ENCODE data around the gene SNX19. TPM values are rescaled to one million over a fixed set of nuclear protein-coding genes. Genes with fewer than 3 reads are reported as not detected.

SNX19 gene
- total and polyA plus RNA-seq, 2 of the 4 experiments (the other 2 are of a cell fraction), result 35.9 to 113 TPM

DNA sequence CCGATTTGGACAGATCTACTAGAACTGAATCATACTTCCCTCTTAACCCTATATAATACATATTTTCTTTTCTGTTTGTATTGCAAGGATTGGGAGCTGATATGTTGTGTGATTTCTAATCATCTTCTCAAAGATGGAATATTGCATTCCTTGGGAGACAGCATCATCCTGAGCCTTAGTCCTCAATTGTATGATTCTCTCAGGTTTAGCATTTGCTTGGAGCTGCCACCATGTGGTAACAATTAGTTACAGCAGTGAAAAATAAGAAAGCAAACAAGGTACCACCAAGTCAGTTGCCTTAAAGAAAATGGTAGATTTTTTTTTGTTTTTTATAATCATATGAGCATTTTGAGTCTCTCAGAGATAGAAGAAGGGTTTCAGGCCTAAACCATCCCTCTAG, 11.9 kb downstream of the SNX19 start:
- Histone ChIP-seq H3K23ac (ENCODE audit: low read depth, low read length) (no peak overlapping the region), H2BK120ac (ENCODE audit: low read depth, low read length) (no peak overlapping the region), H3K4me3 (ENCODE audit: insufficient read depth, low read depth, low read length) (no peak overlapping the region), H3K18ac (ENCODE audit: low read depth, low read length) (no peak overlapping the region), H4K5ac (ENCODE audit: low read depth, low read length) (no peak overlapping the region), H3K14ac (replicated peaks; ENCODE audit: low read depth, low read length) (no peak overlapping the region), H4K20me1 (ENCODE audit: insufficient read depth, low read length) (peaks cover 5% of the 10 kb centered on the region; the same call in 1 of the 2 replicates), H3K36me3 (ENCODE audit: control insufficient read depth, insufficient read depth, low read length) (peaks cover 51% of the 10 kb centered on the region), H3K9me3 (ENCODE audit: control insufficient read depth, insufficient read depth, low read length) (no peaks in the 10 kb centered on the region), H2AK5ac (ENCODE audit: low read depth, low read length) (no peak overlapping the region), H3K27me3 (ENCODE audit: control insufficient read depth, insufficient read depth, low read length) (no peaks in the 10 kb centered on the region), H4K8ac (ENCODE audit: low read depth in 2 of 2, low read length in 2 of 2) (no peak overlapping the region), H3K4me1 (ENCODE audit: control insufficient read depth, insufficient read depth, low read length) (peaks cover 7% of the 10 kb centered on the region), H2BK5ac (ENCODE audit: low read depth, low read length, poor library complexity, severe bottlenecking) (peak overlapping the region; percentile 58), H2BK15ac (ENCODE audit: low read depth, low read length) (no peak overlapping the region), H3K4ac (ENCODE audit: low read depth, low read length) (no peak overlapping the region), H3K9ac (ENCODE audit: low read depth, low read length) (no peak overlapping the region), H2BK20ac (ENCODE audit: low read depth, low read length) (no peak overlapping the region), H3K4me2 (ENCODE audit: low read depth, low read length) (no peak overlapping the region), H2AK9ac (replicated peaks; ENCODE audit: low read depth, low read length, poor library complexity) (no peak overlapping the region), H3K9me1 (ENCODE audit: insufficient read depth, low read length) (peaks cover 14% of the 10 kb centered on the region), H3K27ac (ENCODE audit: insufficient read depth, low read length) (no peak overlapping the region), H3K79me1 (ENCODE audit: low read depth in 1 of 2, low read length in 2 of 2) (peaks cover 20 to 49% of the 10 kb centered on the region in 2 experiments), H2AFZ (replicated peaks; ENCODE audit: low read length, poor library complexity) (no peak overlapping the region), H4K91ac (ENCODE audit: insufficient read depth, low read depth, low read length) (no peak overlapping the region), H3K56ac (ENCODE audit: extremely low read depth, insufficient read depth, low read length) (no peak overlapping the region)
- BruUV-seq (replicated peaks), result no TSS peak
- intact Hi-C loops (cut with micrococcal nuclease), result no loop called here
- CTCF ChIA-PET, result interaction anchor here (0.6 to 1.0 kb wide), 3 partner anchors 12 to 542 kb away, joined by 3 to 4 read pairs (median 4); partner anchors contain the start of gene SNX19
- in situ Hi-C loops (cut with MboI; ENCODE audit: low sequenced_read_pairs), result loop anchor here (25.0 kb wide), 1 partner anchor 983 kb away; no protein-coding TSS in a partner anchor
- ATAC-seq (ENCODE audit: low read depth) (peak; percentile 18; the same call in 1 of the 2 replicates), DNase-seq (no peak)
- WGBS, 2 experiments (ENCODE audit: extremely low coverage in 2 of 2, insufficient read length in 1 of 2), result no CpG with 5 or more reads among the region's 1 CpG
- TF ChIP-seq MAFK (IDR thresholded peaks at IDR 0.05; ENCODE audit: low read depth, low read length), result no peak
- TF ChIP-seq, protein P1, sequence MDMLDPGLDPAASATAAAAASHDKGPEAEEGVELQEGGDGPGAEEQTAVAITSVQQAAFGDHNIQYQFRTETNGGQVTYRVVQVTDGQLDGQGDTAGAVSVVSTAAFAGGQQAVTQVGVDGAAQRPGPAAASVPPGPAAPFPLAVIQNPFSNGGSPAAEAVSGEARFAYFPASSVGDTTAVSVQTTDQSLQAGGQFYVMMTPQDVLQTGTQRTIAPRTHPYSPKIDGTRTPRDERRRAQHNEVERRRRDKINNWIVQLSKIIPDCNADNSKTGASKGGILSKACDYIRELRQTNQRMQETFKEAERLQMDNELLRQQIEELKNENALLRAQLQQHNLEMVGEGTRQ (IDR thresholded peaks at IDR 0.05; ENCODE audit: low read depth, low read length), result no peak
- no peak for TF ChIP-seq MAZ (IDR thresholded peaks at IDR 0.05; ENCODE audit: borderline replicate concordance, low read depth, low read length)
- no peak for TF ChIP-seq CHD1 (IDR thresholded peaks at IDR 0.05; ENCODE audit: low read depth, low read length)
- TF ChIP-seq BHLHE40 (IDR thresholded peaks at IDR 0.05; ENCODE audit: low read depth, low read length), result no peak
- TF ChIP-seq, protein P2, sequence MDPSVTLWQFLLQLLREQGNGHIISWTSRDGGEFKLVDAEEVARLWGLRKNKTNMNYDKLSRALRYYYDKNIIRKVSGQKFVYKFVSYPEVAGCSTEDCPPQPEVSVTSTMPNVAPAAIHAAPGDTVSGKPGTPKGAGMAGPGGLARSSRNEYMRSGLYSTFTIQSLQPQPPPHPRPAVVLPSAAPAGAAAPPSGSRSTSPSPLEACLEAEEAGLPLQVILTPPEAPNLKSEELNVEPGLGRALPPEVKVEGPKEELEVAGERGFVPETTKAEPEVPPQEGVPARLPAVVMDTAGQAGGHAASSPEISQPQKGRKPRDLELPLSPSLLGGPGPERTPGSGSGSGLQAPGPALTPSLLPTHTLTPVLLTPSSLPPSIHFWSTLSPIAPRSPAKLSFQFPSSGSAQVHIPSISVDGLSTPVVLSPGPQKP (IDR thresholded peaks at IDR 0.05; ENCODE audit: borderline replicate concordance, low read depth, low read length), result no peak
- no peak for TF ChIP-seq NFE2L2 (IDR thresholded peaks at IDR 0.05; ENCODE audit: low read depth, low read length)
- no peak for TF ChIP-seq MXI1 (IDR thresholded peaks at IDR 0.05; ENCODE audit: borderline replicate concordance, low read depth, low read length)
- TF ChIP-seq SMC3 (IDR thresholded peaks at IDR 0.05; ENCODE audit: low read depth, low read length), result 0 out of 2 replicates have a peak, but pooled peaks have one; percentile 2
- TF ChIP-seq RAD21 (IDR thresholded peaks at IDR 0.05; ENCODE audit: low read length), result 0 out of 2 replicates have a peak, but pooled peaks have one; percentile 6
- TF ChIP-seq, protein P3, sequence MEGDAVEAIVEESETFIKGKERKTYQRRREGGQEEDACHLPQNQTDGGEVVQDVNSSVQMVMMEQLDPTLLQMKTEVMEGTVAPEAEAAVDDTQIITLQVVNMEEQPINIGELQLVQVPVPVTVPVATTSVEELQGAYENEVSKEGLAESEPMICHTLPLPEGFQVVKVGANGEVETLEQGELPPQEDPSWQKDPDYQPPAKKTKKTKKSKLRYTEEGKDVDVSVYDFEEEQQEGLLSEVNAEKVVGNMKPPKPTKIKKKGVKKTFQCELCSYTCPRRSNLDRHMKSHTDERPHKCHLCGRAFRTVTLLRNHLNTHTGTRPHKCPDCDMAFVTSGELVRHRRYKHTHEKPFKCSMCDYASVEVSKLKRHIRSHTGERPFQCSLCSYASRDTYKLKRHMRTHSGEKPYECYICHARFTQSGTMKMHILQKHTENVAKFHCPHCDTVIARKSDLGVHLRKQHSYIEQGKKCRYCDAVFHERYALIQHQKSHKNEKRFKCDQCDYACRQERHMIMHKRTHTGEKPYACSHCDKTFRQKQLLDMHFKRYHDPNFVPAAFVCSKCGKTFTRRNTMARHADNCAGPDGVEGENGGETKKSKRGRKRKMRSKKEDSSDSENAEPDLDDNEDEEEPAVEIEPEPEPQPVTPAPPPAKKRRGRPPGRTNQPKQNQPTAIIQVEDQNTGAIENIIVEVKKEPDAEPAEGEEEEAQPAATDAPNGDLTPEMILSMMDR (conservative IDR thresholded peaks at IDR 0.05; ENCODE audit: low read depth, low read length), result peak; percentile 34
- no peak for TF ChIP-seq RCOR1 (IDR thresholded peaks at IDR 0.05; ENCODE audit: insufficient replicate concordance, low read length)
- dilution Hi-C loops (cut with HindIII; ENCODE audit: low sequenced_read_pairs, unreplicated experiment), result no loop called here
- POLR2A ChIA-PET (ENCODE audit: unreplicated experiment), result interaction anchor here (0.6 kb wide), 1 partner anchor 515 kb away, joined by 3 read pairs; no protein-coding TSS in a partner anchor
